NCI-H69 (cell line): ENCODE measurements around the gene UBE2M.
"Not testable (repeated sequence)": the region's sequence is repeated elsewhere in the genome, so short reads cannot be mapped to it uniquely, and the experiment has no call there.

Experiments
- DNase-seq: peaks from one replicate; lab custom pipeline; 2025; lab: John Stamatoyannopoulos, UW

UBE2M gene

GRCh38 chr19:58511353-58512208 is 46.8 kb downstream of the UBE2M start, which contains the start of gene SLC27A5:
SLC27A5 (minus strand) TSS chr19:58511992; CDS start chr19:58511955, 37 bp downstream.
- DNase-seq: no peak

- DNase-seq: no peak
These were observed 48.1 kb downstream of the UBE2M start for GRCh38 chr19:58510084-58510862.

GRCh38 chr19:58509731-58510083 is 48.7 kb downstream of the UBE2M start:
- DNase-seq: no peak

GRCh38 chr19:58507602-58508223 is 50.7 kb downstream of the UBE2M start:
- DNase-seq: not testable (repeated sequence)
